OCI-LY7 (cell line): ENCODE measurements around the gene CXCL12.

Experiments used
- CTCF ChIP-seq: fragments of 200-600 bp; sonication (generic); conservative IDR thresholded peaks from 2 replicates; pipeline ENCODE4 v1.5.1; 2014; ENCODE audit warnings: mild to moderate bottlenecking, antibody characterized with exemption, low read length, moderate library complexity, mixed read lengths
- EZH2phosphoT487 ChIP-seq: fragments of 200-600 bp; sonication (generic); IDR thresholded peaks from 2 replicates; pipeline ENCODE4 v1.6.1; 2018; ENCODE audit warnings: low read depth, borderline replicate concordance, mild to moderate bottlenecking, mixed run types, antibody characterized with exemption, low read length, moderate library complexity, mixed read lengths

- TF ChIP-seq EZH2phosphoT487 (no peak), CTCF (no peak)
These were observed 43.0 kb downstream of the CXCL12 start for GRCh38 chr10:44341886-44342285.
